Neutrophil (primary cell): Measurements from ENCODE around the gene GPR139.

Source experiments
- H3K27ac ChIP-seq: fragments of 200-600 bp; sonication (generic); 2 replicates; pipeline ENCODE4 v1.5.1; 2016; ENCODE audit warnings: mild to moderate bottlenecking, moderate library complexity
- H3K27me3 ChIP-seq: fragments of 200-600 bp; sonication (generic); 2 replicates; pipeline ENCODE4 v1.6.0; 2016; ENCODE audit warnings: mild to moderate bottlenecking
- H3K36me3 ChIP-seq: fragments of 200-600 bp; sonication (generic); 2 replicates; pipeline ENCODE4 v1.5.1; 2017
- H3K4me1 ChIP-seq, 2 experiments: fragments of 200-600 bp in 1 of 2; sonication (generic) in 1 of 2; 1 replicate in 1 of 2; 2 replicates in 1 of 2; pipeline versions ENCODE4 v1.5.1 to v1.6.1; 2013 to 2016; ENCODE audit warnings: low read depth in 1 of 2, low read length in 1 of 2, mild to moderate bottlenecking in 1 of 2, moderate library complexity in 1 of 2; ENCODE audit not compliant: control insufficient read depth in 1 of 2, insufficient read depth in 1 of 2
- H3K4me3 ChIP-seq, 2 experiments: fragments of 200-600 bp in 1 of 2; sonication (generic) in 1 of 2; 1 replicate in 1 of 2; 2 replicates in 1 of 2; pipeline ENCODE4 v1.5.1; 2013 to 2016; ENCODE audit warnings: low read depth in 1 of 2, low read length in 1 of 2, mild to moderate bottlenecking in 1 of 2, moderate library complexity in 1 of 2
- H3K9me3 ChIP-seq: fragments of 200-600 bp; sonication (generic); 2 replicates; pipeline ENCODE4 v1.5.1; 2016
- TF ChIP-seq, protein P1 (sequence below): fragments of 200-600 bp; sonication (generic); IDR thresholded peaks from 2 replicates; pipeline ENCODE4 v1.5.1; 2016; ENCODE audit warnings: antibody characterized with exemption

GPR139 gene

GRCh38 chr16:20056436-20056835, 17.3 kb downstream of the GPR139 start:
- Histone ChIP-seq H3K9me3 (no peaks in the 10 kb centered on the region), H3K4me1 (no peaks in the 10 kb centered on the region), H3K27ac (no peak overlapping the region), H3K36me3 (no peaks in the 10 kb centered on the region), H3K4me3 (no peak overlapping the region), H3K27me3 (no peaks in the 10 kb centered on the region)
- TF ChIP-seq, protein P1, sequence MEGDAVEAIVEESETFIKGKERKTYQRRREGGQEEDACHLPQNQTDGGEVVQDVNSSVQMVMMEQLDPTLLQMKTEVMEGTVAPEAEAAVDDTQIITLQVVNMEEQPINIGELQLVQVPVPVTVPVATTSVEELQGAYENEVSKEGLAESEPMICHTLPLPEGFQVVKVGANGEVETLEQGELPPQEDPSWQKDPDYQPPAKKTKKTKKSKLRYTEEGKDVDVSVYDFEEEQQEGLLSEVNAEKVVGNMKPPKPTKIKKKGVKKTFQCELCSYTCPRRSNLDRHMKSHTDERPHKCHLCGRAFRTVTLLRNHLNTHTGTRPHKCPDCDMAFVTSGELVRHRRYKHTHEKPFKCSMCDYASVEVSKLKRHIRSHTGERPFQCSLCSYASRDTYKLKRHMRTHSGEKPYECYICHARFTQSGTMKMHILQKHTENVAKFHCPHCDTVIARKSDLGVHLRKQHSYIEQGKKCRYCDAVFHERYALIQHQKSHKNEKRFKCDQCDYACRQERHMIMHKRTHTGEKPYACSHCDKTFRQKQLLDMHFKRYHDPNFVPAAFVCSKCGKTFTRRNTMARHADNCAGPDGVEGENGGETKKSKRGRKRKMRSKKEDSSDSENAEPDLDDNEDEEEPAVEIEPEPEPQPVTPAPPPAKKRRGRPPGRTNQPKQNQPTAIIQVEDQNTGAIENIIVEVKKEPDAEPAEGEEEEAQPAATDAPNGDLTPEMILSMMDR = no peak

- Histone ChIP-seq H3K4me1 (no peaks in the 10 kb centered on the region), H3K27me3 (no peaks in the 10 kb centered on the region), H3K9me3 (no peaks in the 10 kb centered on the region), H3K36me3 (no peaks in the 10 kb centered on the region), H3K4me3 (no peak overlapping the region), H3K27ac (no peak overlapping the region)
- TF ChIP-seq, protein P1 = no peak
Observed at GRCh38 chr16:20053336-20053735, 20.4 kb downstream of the GPR139 start.

DNA sequence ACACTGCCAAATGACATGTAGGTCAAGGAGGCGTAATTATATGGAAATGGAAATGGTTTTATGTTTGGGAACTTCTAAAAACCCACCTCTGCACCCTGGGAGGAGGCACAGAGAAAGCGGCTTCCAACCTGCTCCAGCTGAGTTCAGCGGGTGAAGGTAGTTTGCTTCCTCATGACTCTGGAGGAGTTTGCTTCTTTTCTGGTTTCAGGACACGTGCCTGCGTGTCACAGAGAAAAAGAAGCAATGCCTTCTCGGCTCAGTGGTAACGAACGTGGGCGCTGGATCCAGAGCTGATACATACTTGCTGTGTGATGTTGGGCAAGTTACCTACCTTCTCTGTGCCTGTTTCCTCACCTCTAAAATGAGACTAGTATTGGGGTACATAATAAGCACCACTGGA, 22.1 kb downstream of the GPR139 start:
- H3K36me3 ChIP-seq = no peaks in the 10 kb centered on the region
- H3K4me1 ChIP-seq = no peaks in the 10 kb centered on the region
- no peak overlapping the region for H3K27ac ChIP-seq
- H3K4me3 ChIP-seq = no peak overlapping the region
- H3K27me3 ChIP-seq = no peaks in the 10 kb centered on the region
- H3K9me3 ChIP-seq = no peaks in the 10 kb centered on the region
- TF ChIP-seq, protein P1 = no peak

GRCh38 chr16:20051147-20051546, 22.5 kb downstream of the GPR139 start:
- Histone ChIP-seq H3K36me3 (no peaks in the 10 kb centered on the region), H3K4me3 (no peak overlapping the region), H3K4me1 (no peaks in the 10 kb centered on the region), H3K27me3 (no peaks in the 10 kb centered on the region), H3K9me3 (no peaks in the 10 kb centered on the region), H3K27ac (no peak overlapping the region)
- TF ChIP-seq, protein P1 = no peak

- TF ChIP-seq, protein P1 = no peak
- H3K36me3 ChIP-seq = no peaks in the 10 kb centered on the region
Observed at GRCh38 chr16:20049831-20050230, 23.9 kb downstream of the GPR139 start.

DNA sequence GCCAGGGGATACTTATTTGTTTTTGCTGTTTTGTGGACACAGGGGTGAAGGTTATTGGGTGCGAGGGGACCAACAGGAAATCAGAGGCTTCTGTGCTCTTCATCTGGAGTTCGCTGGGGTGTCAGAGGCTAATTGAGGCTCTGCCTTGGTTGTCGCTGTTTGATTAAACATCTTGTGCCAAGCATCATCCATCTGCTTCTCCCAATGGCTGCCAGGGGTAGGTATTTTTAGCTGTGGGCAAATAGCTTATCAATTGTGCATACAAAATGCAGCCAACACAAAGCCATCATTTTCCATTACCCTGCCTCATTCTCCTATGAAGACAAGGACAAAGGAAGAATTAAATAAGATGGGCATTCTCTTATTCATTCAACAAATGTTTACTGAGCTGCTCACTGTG, 27.8 kb downstream of the GPR139 start:
- no peak overlapping the region for H3K4me3 ChIP-seq
- H3K4me1 ChIP-seq = no peaks in the 10 kb centered on the region
- H3K36me3 ChIP-seq = no peaks in the 10 kb centered on the region
- no peaks in the 10 kb centered on the region for H3K27me3 ChIP-seq
- H3K9me3 ChIP-seq = no peaks in the 10 kb centered on the region
- TF ChIP-seq, protein P1 = no peak
- H3K27ac ChIP-seq = no peak overlapping the region

More at GRCh38 chr16:20049831-20050230, 23.9 kb downstream of the GPR139 start:
- no peaks in the 10 kb centered on the region for H3K9me3 ChIP-seq
- no peaks in the 10 kb centered on the region for H3K4me1 ChIP-seq
- H3K27me3 ChIP-seq = no peaks in the 10 kb centered on the region
- H3K4me3 ChIP-seq = no peak overlapping the region
- no peak overlapping the region for H3K27ac ChIP-seq
